Liver (tissue), 9 donors: ENCODE measurements around the gene TMEM63B. TPM values are rescaled to one million over a fixed set of nuclear protein-coding genes. Genes with fewer than 3 reads are reported as not detected.

ENCODE experiments used
- DNase-seq: peaks from one replicate; pipeline ENCODE4 v3.0.0-alpha.2; 2017; ENCODE audit warnings: low spot score
- H3K27ac ChIP-seq, 2 donors: one replicate each; pipeline ENCODE4 v1.7.0; 2013; ENCODE audit warnings: inconsistent platforms in 2 of 2, low read length in 2 of 2, control low read depth in 1 of 2, low read depth in 1 of 2, mild to moderate bottlenecking in 1 of 2
- H3K27me3 ChIP-seq, 4 donors: one replicate each; pipeline versions ENCODE4 v1.6.1 to v1.7.0; 2013; ENCODE audit warnings: low read length in 3 of 4, inconsistent platforms in 1 of 4, mild to moderate bottlenecking in 1 of 4, moderate library complexity in 1 of 4; ENCODE audit not compliant: control insufficient read depth in 4 of 4, insufficient read depth in 4 of 4
- H3K36me3 ChIP-seq, 4 donors: one replicate each; pipeline versions ENCODE4 v1.6.1 to v1.7.0; 2013; ENCODE audit warnings: low read length in 3 of 4, mild to moderate bottlenecking in 3 of 4, low read depth in 1 of 4, moderate library complexity in 1 of 4; ENCODE audit not compliant: control insufficient read depth in 4 of 4, insufficient read depth in 3 of 4
- H3K4me1 ChIP-seq, 4 donors: one replicate each; pipeline versions ENCODE4 v1.6.1 to v1.7.0; 2013; ENCODE audit warnings: low read length in 3 of 4, mild to moderate bottlenecking in 3 of 4, moderate library complexity in 1 of 4; ENCODE audit not compliant: control insufficient read depth in 4 of 4, insufficient read depth in 4 of 4
- H3K4me3 ChIP-seq, 3 donors: one replicate each; pipeline versions ENCODE4 v1.6.1 to v1.7.0; 2013; ENCODE audit warnings: low read length in 3 of 3, control low read depth in 1 of 3, low read depth in 1 of 3, mild to moderate bottlenecking in 1 of 3
- H3K9ac ChIP-seq, 2 donors: one replicate each; pipeline ENCODE4 v1.7.0; 2013; ENCODE audit warnings: low read length in 2 of 2, mild to moderate bottlenecking in 2 of 2, moderate library complexity in 2 of 2, control low read depth in 1 of 2, low read depth in 1 of 2
- H3K9me3 ChIP-seq, 4 donors: one replicate each; pipeline versions ENCODE4 v1.6.1 to v1.7.0; 2013; ENCODE audit warnings: low read length in 3 of 4; ENCODE audit not compliant: control insufficient read depth in 4 of 4
- ATF3 ChIP-seq: IDR thresholded peaks from 2 replicates; pipeline ENCODE4 v1.6.1; 2016; ENCODE audit warnings: antibody characterized with exemption
- CTCF ChIP-seq: fragments of 150-350 bp; IDR thresholded peaks from 2 replicates; pipeline ENCODE4 v1.5.1; 2017; ENCODE audit warnings: improper control_type of control experiment, low read depth, low read length; ENCODE audit not compliant: missing input control
- EGR1 ChIP-seq, 2 donors: IDR thresholded peaks; 2 replicates each; pipeline ENCODE4 v1.6.1; 2016 to 2018; ENCODE audit warnings: antibody characterized with exemption in 2 of 2, low read depth in 2 of 2
- FOXA1 ChIP-seq: IDR thresholded peaks from 2 replicates; pipeline ENCODE4 v1.6.1; 2016; ENCODE audit warnings: antibody characterized with exemption
- FOXA2 ChIP-seq: IDR thresholded peaks from 2 replicates; pipeline ENCODE4 v1.6.1; 2016; ENCODE audit warnings: antibody characterized with exemption
- GABPA ChIP-seq, 2 donors: IDR thresholded peaks in 1 of 2; conservative IDR thresholded peaks in 1 of 2; 2 replicates each; pipeline ENCODE4 v1.6.1; 2016; ENCODE audit warnings: antibody characterized with exemption in 2 of 2, mild to moderate bottlenecking in 1 of 2, moderate library complexity in 1 of 2
- HNF4A ChIP-seq, 2 donors: conservative IDR thresholded peaks; 2 replicates each; pipeline ENCODE4 v1.6.1; 2016; ENCODE audit warnings: antibody characterized with exemption in 2 of 2, mild to moderate bottlenecking in 2 of 2
- HNF4G ChIP-seq: IDR thresholded peaks from 2 replicates; pipeline ENCODE4 v1.6.1; 2016; ENCODE audit warnings: antibody characterized with exemption
- JUND ChIP-seq, 2 donors: IDR thresholded peaks; 2 replicates each; pipeline ENCODE4 v1.6.1; 2016; ENCODE audit warnings: antibody characterized with exemption in 2 of 2
- MAX ChIP-seq: IDR thresholded peaks from 2 replicates; pipeline ENCODE4 v1.6.1; 2016; ENCODE audit warnings: antibody characterized with exemption
- NR2F2 ChIP-seq: IDR thresholded peaks from 2 replicates; pipeline ENCODE4 v1.6.1; 2016; ENCODE audit warnings: antibody characterized with exemption
- RAD21 ChIP-seq, 2 donors: IDR thresholded peaks; 2 replicates each; pipeline ENCODE4 v1.6.1; 2016; ENCODE audit warnings: antibody characterized with exemption in 2 of 2, mild to moderate bottlenecking in 2 of 2
- REST ChIP-seq: IDR thresholded peaks from 2 replicates; pipeline ENCODE4 v1.6.1; 2016; ENCODE audit warnings: antibody characterized with exemption, mild to moderate bottlenecking
- RXRA ChIP-seq, 2 donors: IDR thresholded peaks; 2 replicates each; pipeline ENCODE4 v1.6.1; 2017 to 2018; ENCODE audit warnings: antibody characterized with exemption in 2 of 2, mild to moderate bottlenecking in 1 of 2
- SP1 ChIP-seq: IDR thresholded peaks from 2 replicates; pipeline ENCODE4 v1.6.1; 2018; ENCODE audit warnings: antibody characterized with exemption, mild to moderate bottlenecking
- TAF1 ChIP-seq: conservative IDR thresholded peaks from 2 replicates; pipeline ENCODE4 v1.6.1; 2016; ENCODE audit warnings: antibody characterized with exemption, mild to moderate bottlenecking
- YY1 ChIP-seq: IDR thresholded peaks from 2 replicates; pipeline ENCODE4 v1.6.1; 2016; ENCODE audit warnings: antibody characterized with exemption, mild to moderate bottlenecking
- ZBTB33 ChIP-seq: IDR thresholded peaks from 2 replicates; pipeline ENCODE4 v1.6.1; 2016; ENCODE audit warnings: antibody characterized with exemption
- WGBS: extraction: QIAGEN DNeasy Blood & Tissue Kit; methylation state at CpG from one replicate; pipeline ENCODE4 v1.1.7; 2013; 5-methylcytosine and 5-hydroxymethylcytosine counted together
- polyA plus RNA-seq, 2 donors: library from polyadenylated mRNA; stranded (reverse) in 1 of 2; unstranded in 1 of 2; fragments of 200-250 nt in 1 of 2; fragments of >200 nt in 1 of 2; fragmentation: Nextera tagmentation in 1 of 2; extraction: Ambion mirVana in 1 of 2; gene quantifications; one replicate each; pipeline versions ENCODE4 v1.2.1 to v1.2.3, GENCODE V29; 2013 to 2015
- total RNA-seq, 2 donors: library from RNA; depleted of rRNA; stranded (reverse); fragments of >200 nt; gene quantifications; one replicate each; pipeline ENCODE4 v1.2.3, GENCODE V29; 2014
- donor health status: healthy.
- donor health status: healthy.
- donor health status: healthy.
- donor health status: healthy.
- donor health status: healthy.

The TMEM63B gene
- total and polyA plus RNA-seq, 4 donors, result 9.6 to 64.9 (median 37.6) TPM

DNA sequence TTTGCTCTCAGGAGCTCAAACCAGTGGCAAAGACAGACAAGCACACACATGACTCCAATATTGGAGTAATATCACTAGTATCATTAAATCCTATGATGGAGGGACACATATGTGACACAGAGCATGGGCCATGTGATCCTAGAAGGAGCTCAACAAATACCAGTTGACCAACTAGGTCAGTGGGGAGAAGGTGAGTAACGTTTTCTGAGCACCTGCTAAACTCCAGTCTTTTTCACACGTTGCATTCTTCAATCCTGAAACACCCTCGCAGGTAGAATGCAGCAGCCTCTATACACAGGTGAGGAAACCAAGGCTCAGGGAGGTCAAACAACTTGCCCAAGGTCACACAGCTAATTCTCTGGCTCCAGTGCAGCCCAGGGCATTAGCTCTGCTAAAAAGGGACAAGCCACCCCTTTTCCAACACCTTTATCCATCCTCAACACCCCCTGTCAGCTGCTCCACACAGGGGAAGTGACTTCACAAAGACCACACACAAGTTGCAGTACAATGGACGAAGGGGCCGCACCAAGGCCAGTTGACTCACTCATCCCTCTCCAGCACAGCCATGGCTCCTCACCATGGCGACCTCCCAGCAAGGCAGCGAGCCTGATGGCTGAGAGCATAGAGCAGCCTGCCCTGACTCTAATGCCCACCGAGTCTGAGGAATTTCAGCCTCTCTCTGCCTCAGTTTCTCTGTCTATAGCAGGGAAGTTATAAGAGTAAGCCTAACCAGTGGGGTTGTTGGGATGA lies 35.7 kb downstream of the TMEM63B start:
- no peaks in the 10 kb centered on the region for H3K36me3 ChIP-seq
- DNase-seq, result no peak
- no peak for TF ChIP-seq CTCF
- H3K9ac ChIP-seq, result no peak overlapping the region
- H3K4me3 ChIP-seq, result no peak overlapping the region
- no peaks in the 10 kb centered on the region for H3K27me3 ChIP-seq
- H3K27ac ChIP-seq, result no peak overlapping the region
- no peaks in the 10 kb centered on the region for H3K4me1 ChIP-seq
- H3K9me3 ChIP-seq, result no peaks in the 10 kb centered on the region
- 87% methylated on average over 8 of the region's 8 CpGs for WGBS

- no peak for TF ChIP-seq MAX
- no peak for TF ChIP-seq EGR1 (IDR thresholded peaks at IDR 0.05; ENCODE audit: low read depth in 2 of 2)
- TF ChIP-seq SP1, result no peak
- no peak for TF ChIP-seq RXRA (IDR thresholded peaks at IDR 0.05)
- TF ChIP-seq HNF4A (conservative IDR thresholded peaks at IDR 0.05), result no peak
- TF ChIP-seq FOXA2, result no peak
- no peak for TF ChIP-seq TAF1
- no peak for TF ChIP-seq RAD21 (IDR thresholded peaks at IDR 0.05)
- no peak for TF ChIP-seq GABPA (IDR thresholded peaks at IDR 0.05 in 1 of 2, conservative IDR thresholded peaks at IDR 0.05 in 1 of 2)
- TF ChIP-seq CTCF, result no peak
- TF ChIP-seq REST, result no peak
- no peak for TF ChIP-seq YY1
- TF ChIP-seq JUND (IDR thresholded peaks at IDR 0.05), result no peak
- no peak for TF ChIP-seq ATF3
- TF ChIP-seq FOXA1, result no peak
- no peak for TF ChIP-seq ZBTB33
- no peak for TF ChIP-seq HNF4G
- no peak for TF ChIP-seq NR2F2
- 78% methylated on average over 7 of the region's 7 CpGs for WGBS
- H3K9ac ChIP-seq, result no peak overlapping the region
These were observed 38.8 kb downstream of the TMEM63B start for GRCh38 chr6:44166116-44166515.

More at GRCh38 chr6:44166116-44166515, 38.8 kb downstream of the TMEM63B start:
- Histone ChIP-seq H3K36me3 (no peaks in the 10 kb centered on the region), H3K4me1 (no peaks in the 10 kb centered on the region), H3K27ac (no peak overlapping the region), H3K4me3 (no peak overlapping the region), H3K27me3 (no peaks in the 10 kb centered on the region), H3K9me3 (no peaks in the 10 kb centered on the region)
- no peak for DNase-seq
